ENCODE data around the gene CLCN1.

The CLCN1 gene

GRCh38 chr7:143304938-143305337 lies 11.0 kb upstream of the CLCN1 start:
- H3K27ac ChIP-seq (ENCODE audit: low read length, poor library complexity, severe bottlenecking) = no peak overlapping the region
- H2BK12ac ChIP-seq (ENCODE audit: low read length in 2 of 2) = no peak overlapping the region
- H2AFZ ChIP-seq (ENCODE audit: low read depth, low read length) = no peak overlapping the region
- H3K14ac ChIP-seq (ENCODE audit: low read length in 2 of 2) = no peak overlapping the region
- no peaks in the 10 kb centered on the region for H3K27me3 ChIP-seq (ENCODE audit: control insufficient read depth in 1 of 2, insufficient read depth in 1 of 2, low read length in 2 of 2)
- DNase-seq = no peak
- H3K9ac ChIP-seq (ENCODE audit: low read length) = no peak overlapping the region
- WGBS = 93% methylated on average over 6 of the region's 6 CpGs
- H3K4me2 ChIP-seq (ENCODE audit: low read length, poor library complexity, severe bottlenecking) = no peak overlapping the region
- H3K4me3 ChIP-seq (ENCODE audit: insufficient read depth in 1 of 2, low read depth in 1 of 2, low read length in 2 of 2) = no peak overlapping the region
- H3K9me3 ChIP-seq (ENCODE audit: control insufficient read depth, low read length) = no peaks in the 10 kb centered on the region
- no peak overlapping the region for H3K4ac ChIP-seq (ENCODE audit: low read depth in 1 of 2, low read length in 2 of 2)
- peaks cover 38 to 82% of the 10 kb centered on the region in 2 experiments for H3K36me3 ChIP-seq (ENCODE audit: control insufficient read depth in 1 of 2, insufficient read depth in 2 of 2, low read depth in 1 of 2, low read length in 2 of 2)
- H3K4me1 ChIP-seq (ENCODE audit: control insufficient read depth, insufficient read depth, low read depth, low read length) = peaks cover 3% of the 10 kb centered on the region
- H4K8ac ChIP-seq (ENCODE audit: low read length) = no peak overlapping the region
- H3K23ac ChIP-seq (ENCODE audit: low read length in 2 of 2) = no peak overlapping the region
- peaks cover 23% of the 10 kb centered on the region for H3K79me1 ChIP-seq (replicated peaks; ENCODE audit: low read length, poor library complexity, severe bottlenecking)
- H2BK5ac ChIP-seq (ENCODE audit: low read depth, low read length, poor library complexity, severe bottlenecking) = no peak overlapping the region
- H4K91ac ChIP-seq (ENCODE audit: low read length) = no peak overlapping the region
- no peak overlapping the region for H2AK5ac ChIP-seq (ENCODE audit: low read length, severe bottlenecking)
- H2BK15ac ChIP-seq (ENCODE audit: low read depth, poor library complexity, severe bottlenecking) = no peak overlapping the region
- H3K18ac ChIP-seq (ENCODE audit: low read depth in 1 of 2, low read length in 2 of 2) = no peak overlapping the region
- no peak overlapping the region for H2BK120ac ChIP-seq (ENCODE audit: low read depth, low read length)

GRCh38 chr7:143305423-143306070 lies 10.4 kb upstream of the CLCN1 start:
- H3K4me1 ChIP-seq (ENCODE audit: control insufficient read depth, insufficient read depth, low read depth, low read length) = no peaks in the 10 kb centered on the region
- no peaks in the 10 kb centered on the region for H3K9me3 ChIP-seq (ENCODE audit: control insufficient read depth, low read length)
- no peak overlapping the region for H3K4me3 ChIP-seq (ENCODE audit: insufficient read depth in 1 of 2, low read depth in 1 of 2, low read length in 2 of 2)
- no peak overlapping the region for H2BK15ac ChIP-seq (ENCODE audit: low read depth, poor library complexity, severe bottlenecking)
- H4K8ac ChIP-seq (ENCODE audit: low read length) = no peak overlapping the region
- no peak overlapping the region for H4K91ac ChIP-seq (ENCODE audit: low read length)
- H3K27me3 ChIP-seq (ENCODE audit: control insufficient read depth in 1 of 2, insufficient read depth in 1 of 2, low read length in 2 of 2) = no peaks in the 10 kb centered on the region
- no peak overlapping the region for H3K18ac ChIP-seq (ENCODE audit: low read depth in 1 of 2, low read length in 2 of 2)
- WGBS = 87% methylated on average over 10 of the region's 10 CpGs
- no peak overlapping the region for H2BK5ac ChIP-seq (ENCODE audit: low read depth, low read length, poor library complexity, severe bottlenecking)
- H3K4me2 ChIP-seq (ENCODE audit: low read length, poor library complexity, severe bottlenecking) = no peak overlapping the region
- no peak overlapping the region for H2AK5ac ChIP-seq (ENCODE audit: low read length, severe bottlenecking)
- H3K9ac ChIP-seq (ENCODE audit: low read length) = no peak overlapping the region
- H3K23ac ChIP-seq (ENCODE audit: low read length in 2 of 2) = no peak overlapping the region
- DNase-seq = peak; percentile 51
- H3K27ac ChIP-seq (ENCODE audit: low read length, poor library complexity, severe bottlenecking) = no peak overlapping the region
- H3K36me3 ChIP-seq (ENCODE audit: control insufficient read depth in 1 of 2, insufficient read depth in 2 of 2, low read depth in 1 of 2, low read length in 2 of 2) = peaks cover 33 to 76% of the 10 kb centered on the region in 2 experiments
- H2BK12ac ChIP-seq (ENCODE audit: low read length in 2 of 2) = no peak overlapping the region
- peaks cover 20% of the 10 kb centered on the region for H3K79me1 ChIP-seq (replicated peaks; ENCODE audit: low read length, poor library complexity, severe bottlenecking)
- H2AFZ ChIP-seq (ENCODE audit: low read depth, low read length) = no peak overlapping the region
- H3K4ac ChIP-seq (ENCODE audit: low read depth in 1 of 2, low read length in 2 of 2) = no peak overlapping the region
- no peak overlapping the region for H3K14ac ChIP-seq (ENCODE audit: low read length in 2 of 2)
- H2BK120ac ChIP-seq (ENCODE audit: low read depth, low read length) = no peak overlapping the region

GRCh38 chr7:143308632-143309031 lies 7.3 kb upstream of the CLCN1 start:
- no peak overlapping the region for H4K91ac ChIP-seq (ENCODE audit: low read length)

GRCh38 chr7:143314127-143314526 lies 1.8 kb upstream of the CLCN1 start:
- Histone ChIP-seq H4K8ac (ENCODE audit: low read length) (no peak overlapping the region), H3K4ac (ENCODE audit: low read depth in 1 of 2, low read length in 2 of 2) (no peak overlapping the region), H2BK15ac (ENCODE audit: low read depth, poor library complexity, severe bottlenecking) (no peak overlapping the region), H3K4me2 (ENCODE audit: low read length, poor library complexity, severe bottlenecking) (no peak overlapping the region), H2BK12ac (ENCODE audit: low read length in 2 of 2) (no peak overlapping the region), H2AK5ac (ENCODE audit: low read length, severe bottlenecking) (no peak overlapping the region), H3K9me3 (ENCODE audit: control insufficient read depth, low read length) (no peaks in the 10 kb centered on the region), H3K14ac (ENCODE audit: low read length in 2 of 2) (no peak overlapping the region), H4K91ac (ENCODE audit: low read length) (no peak overlapping the region), H3K9ac (ENCODE audit: low read length) (no peak overlapping the region), H2BK5ac (ENCODE audit: low read depth, low read length, poor library complexity, severe bottlenecking) (no peak overlapping the region), H3K79me1 (replicated peaks; ENCODE audit: low read length, poor library complexity, severe bottlenecking) (no peaks in the 10 kb centered on the region), H3K36me3 (ENCODE audit: control insufficient read depth in 1 of 2, insufficient read depth in 2 of 2, low read depth in 1 of 2, low read length in 2 of 2) (no peaks in the 10 kb centered on the region), H3K27ac (ENCODE audit: low read length, poor library complexity, severe bottlenecking) (no peak overlapping the region), H3K4me3 (ENCODE audit: insufficient read depth in 1 of 2, low read depth in 1 of 2, low read length in 2 of 2) (no peak overlapping the region), H3K4me1 (ENCODE audit: control insufficient read depth, insufficient read depth, low read depth, low read length) (peaks cover 3% of the 10 kb centered on the region), H2AFZ (ENCODE audit: low read depth, low read length) (no peak overlapping the region), H3K23ac (ENCODE audit: low read length in 2 of 2) (no peak overlapping the region), H3K27me3 (ENCODE audit: control insufficient read depth in 1 of 2, insufficient read depth in 1 of 2, low read length in 2 of 2) (no peaks in the 10 kb centered on the region), H2BK120ac (ENCODE audit: low read depth, low read length) (no peak overlapping the region), H3K18ac (ENCODE audit: low read depth in 1 of 2, low read length in 2 of 2) (no peak overlapping the region)
- no peak for DNase-seq

More at GRCh38 chr7:143308632-143309031, 7.3 kb upstream of the CLCN1 start:
- no peak for DNase-seq
- no peak overlapping the region for H3K4me3 ChIP-seq (ENCODE audit: insufficient read depth in 1 of 2, low read depth in 1 of 2, low read length in 2 of 2)
- no peak overlapping the region for H3K14ac ChIP-seq (ENCODE audit: low read length in 2 of 2)
- H2BK120ac ChIP-seq (ENCODE audit: low read depth, low read length) = no peak overlapping the region
- H2AK5ac ChIP-seq (ENCODE audit: low read length, severe bottlenecking) = no peak overlapping the region
- no peak overlapping the region for H3K18ac ChIP-seq (ENCODE audit: low read depth in 1 of 2, low read length in 2 of 2)
- no peaks in the 10 kb centered on the region for H3K9me3 ChIP-seq (ENCODE audit: control insufficient read depth, low read length)
- H3K23ac ChIP-seq (ENCODE audit: low read length in 2 of 2) = no peak overlapping the region
- H3K27me3 ChIP-seq (ENCODE audit: control insufficient read depth in 1 of 2, insufficient read depth in 1 of 2, low read length in 2 of 2) = no peaks in the 10 kb centered on the region
- H4K8ac ChIP-seq (ENCODE audit: low read length) = no peak overlapping the region
- H3K4ac ChIP-seq (ENCODE audit: low read depth in 1 of 2, low read length in 2 of 2) = no peak overlapping the region
- no peak overlapping the region for H2AFZ ChIP-seq (ENCODE audit: low read depth, low read length)
- H2BK12ac ChIP-seq (ENCODE audit: low read length in 2 of 2) = no peak overlapping the region
- no peak overlapping the region for H3K9ac ChIP-seq (ENCODE audit: low read length)
- H3K4me2 ChIP-seq (ENCODE audit: low read length, poor library complexity, severe bottlenecking) = no peak overlapping the region
- no peak overlapping the region for H3K27ac ChIP-seq (ENCODE audit: low read length, poor library complexity, severe bottlenecking)
- H3K4me1 ChIP-seq (ENCODE audit: control insufficient read depth, insufficient read depth, low read depth, low read length) = no peaks in the 10 kb centered on the region
- no peak overlapping the region for H2BK15ac ChIP-seq (ENCODE audit: low read depth, poor library complexity, severe bottlenecking)
- peaks cover 27 to 47% of the 10 kb centered on the region in 2 experiments for H3K36me3 ChIP-seq (ENCODE audit: control insufficient read depth in 1 of 2, insufficient read depth in 2 of 2, low read depth in 1 of 2, low read length in 2 of 2)
- no peak overlapping the region for H2BK5ac ChIP-seq (ENCODE audit: low read depth, low read length, poor library complexity, severe bottlenecking)
- 100% methylated on average over 1 of the region's 2 CpGs for WGBS
- peaks cover 12% of the 10 kb centered on the region for H3K79me1 ChIP-seq (replicated peaks; ENCODE audit: low read length, poor library complexity, severe bottlenecking)

Measured in mesenchymal stem cell (in vitro differentiated cells and primary cell).